ENCODE measurements around the gene DCST1. TPM values are rescaled to one million over a fixed set of nuclear protein-coding genes. Genes with fewer than 3 reads are reported as not detected.
A peak's percentile ranks its signal among the peaks of the same experiment; 100 is the strongest.

The DCST1 gene
- total and polyA plus RNA-seq, 2 of the 8 experiments (the other 6 are each of a cell fraction or from before 2014, with no cell fraction given), result not detected

GRCh38 chr1:155084722-155085503 is 51.3 kb downstream of the DCST1 start (continued):
- TF ChIP-seq CHD7 (IDR thresholded peaks at IDR 0.05; ENCODE audit: insufficient replicate concordance, low read length) (no peak), POLR2A (IDR thresholded peaks at IDR 0.05; ENCODE audit: control extremely low read depth in 1 of 2, low read depth in 2 of 2, low read length in 2 of 2) (0 out of 3 replicates have a peak, but pooled peaks of 1 of the 2 experiments have one; percentile 18), KDM5A (IDR thresholded peaks at IDR 0.05; ENCODE audit: low read length) (peak; percentile 49; the same call in 1 of the 2 replicates), ATF2 (IDR thresholded peaks at IDR 0.05; ENCODE audit: low read length) (peak; percentile 86), YY1 (IDR thresholded peaks at IDR 0.05; ENCODE audit: low read depth, low read length) (no peak), RXRA (IDR thresholded peaks at IDR 0.05; ENCODE audit: insufficient read depth, low read depth, low read length) (no peak), JUND (IDR thresholded peaks at IDR 0.05; ENCODE audit: low read length) (peak; percentile 76), JUN (IDR thresholded peaks at IDR 0.05; ENCODE audit: low read depth, low read length) (no peak), CBX5 (IDR thresholded peaks at IDR 0.05; ENCODE audit: low read depth, low read length) (no peak)
